Esophagus muscularis mucosa (tissue), 4 donors: ENCODE data around the gene TBC1D22A. TPM values are rescaled to one million over a fixed set of nuclear protein-coding genes. Genes with fewer than 3 reads are reported as not detected.

Experiments
- DNase-seq: peaks from one replicate; pipeline ENCODE4 v3.0.0-alpha.2; 2017; ENCODE audit errors: extremely low spot score
- H3K27ac ChIP-seq, 4 donors: fragments of 200-600 bp; sonication (generic); replicated peaks in 1 of 4; 1 replicate in 3 of 4; 2 replicates in 1 of 4; pipeline ENCODE4 v1.5.1; 2016 to 2019; ENCODE audit warnings: mild to moderate bottlenecking in 1 of 4
- H3K27me3 ChIP-seq, 4 donors: fragments of 200-600 bp; sonication (generic); one replicate each; pipeline versions ENCODE4 v1.5.1 to v1.6.0; 2016 to 2019
- H3K36me3 ChIP-seq, 4 donors: fragments of 200-600 bp; sonication (generic); one replicate each; pipeline ENCODE4 v1.5.1; 2016 to 2019
- H3K4me1 ChIP-seq, 4 donors: fragments of 200-600 bp; sonication (generic); one replicate each; pipeline ENCODE4 v1.5.1; 2016 to 2019
- H3K4me3 ChIP-seq, 4 donors: fragments of 200-600 bp; sonication (generic); 1 replicate in 2 of 4; 2 replicates in 2 of 4; pipeline ENCODE4 v1.5.1; 2016 to 2019; ENCODE audit warnings: mild to moderate bottlenecking in 4 of 4, moderate library complexity in 1 of 4
- H3K9me3 ChIP-seq, 4 donors: fragments of 200-600 bp; sonication (generic); 1 replicate in 3 of 4; 2 replicates in 1 of 4; pipeline ENCODE4 v1.5.1; 2016 to 2019
- EP300 ChIP-seq: sonication (generic); formaldehyde crosslinking; IDR thresholded peaks from one replicate; pipeline ENCODE4 v1.6.1; 2017; ENCODE audit warnings: antibody characterized with exemption
- POLR2A ChIP-seq: fragments of 450-650 bp; IDR thresholded peaks from one replicate; pipeline ENCODE4 v1.6.1; 2017; ENCODE audit warnings: antibody characterized with exemption, moderate library complexity, mild to moderate bottlenecking, low read depth
- POLR2AphosphoS5 ChIP-seq, 2 donors: sonication (generic); formaldehyde crosslinking; IDR thresholded peaks; one replicate each; pipeline ENCODE4 v1.6.1; 2017; ENCODE audit warnings: antibody characterized with exemption in 2 of 2
- WGBS: methylation state at CpG from one replicate; pipeline ENCODE4 v1.1.5; 2018; 5-methylcytosine and 5-hydroxymethylcytosine counted together
- intact Hi-C: fragments of 100-400 bp; cut with DNase I; formaldehyde crosslinking; loops from one replicate; pipeline ENCODE4 v1.15.1; 2023
- total RNA-seq, 4 donors: library from RNA; depleted of rRNA; stranded (reverse); fragments of >200 nt; gene quantifications; one replicate each; pipeline versions ENCODE4 v1.1.0 to v1.2.1, GENCODE V29; 2016
- TF ChIP-seq, protein P1 (sequence below), 3 experiments: fragments of 200-600 bp in 2 of 3; fragments of 450-650 bp in 1 of 3; sonication (generic) in 2 of 3; IDR thresholded peaks; one replicate each; pipeline ENCODE4 v1.5.1; 2017 to 2019; ENCODE audit warnings: antibody characterized with exemption in 3 of 3, mild to moderate bottlenecking in 2 of 3, moderate library complexity in 1 of 3

The TBC1D22A gene
- total RNA-seq, 4 donors from 2014 or later = 15.2 to 20.7 (median 18.8) TPM

DNA sequence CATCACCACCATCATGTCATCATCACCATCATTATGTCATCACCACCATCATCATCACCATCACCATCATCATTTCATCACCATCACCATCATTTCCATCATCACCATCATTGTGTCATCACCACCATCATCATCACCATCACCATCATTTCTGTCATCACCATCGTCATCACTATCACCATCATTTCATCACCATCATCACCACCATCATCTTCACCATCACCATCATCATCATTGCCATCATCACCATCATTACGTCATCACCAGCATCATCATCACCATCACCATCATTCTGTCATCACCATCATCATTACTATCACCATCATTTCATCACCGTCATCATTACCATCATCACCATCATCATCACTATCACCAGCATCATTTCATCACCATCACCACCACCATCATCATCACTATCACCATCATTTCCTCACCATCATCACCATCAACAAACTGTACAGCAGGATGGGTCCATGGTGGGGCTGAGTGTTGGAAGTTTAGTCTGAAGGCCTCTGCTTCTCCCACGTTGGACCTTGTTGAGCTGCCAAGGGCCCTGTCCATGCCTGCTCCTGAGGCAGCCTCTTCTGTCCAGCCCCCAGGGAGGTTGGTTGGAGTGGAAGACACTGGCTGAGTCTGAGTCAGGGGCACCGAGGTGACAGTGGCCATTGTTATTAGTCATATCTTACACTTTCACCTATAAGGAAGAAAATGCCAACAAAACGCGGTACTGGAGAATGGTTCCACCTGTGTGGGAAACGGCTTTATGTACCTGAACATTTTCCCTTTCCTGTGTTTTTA is 247.1 kb downstream of the TBC1D22A start:
- Histone ChIP-seq H3K9me3 (no peaks in the 10 kb centered on the region), H3K27ac (no peak overlapping the region), H3K27me3 (no peaks in the 10 kb centered on the region), H3K4me3 (no peak overlapping the region), H3K36me3 (peaks cover 3 to 25% (median 8%) of the 10 kb centered on the region in 4 donors), H3K4me1 (peaks cover 0 to 8% (median 0%) of the 10 kb centered on the region in 4 donors)
- DNase-seq = no peak
- TF ChIP-seq, protein P1, sequence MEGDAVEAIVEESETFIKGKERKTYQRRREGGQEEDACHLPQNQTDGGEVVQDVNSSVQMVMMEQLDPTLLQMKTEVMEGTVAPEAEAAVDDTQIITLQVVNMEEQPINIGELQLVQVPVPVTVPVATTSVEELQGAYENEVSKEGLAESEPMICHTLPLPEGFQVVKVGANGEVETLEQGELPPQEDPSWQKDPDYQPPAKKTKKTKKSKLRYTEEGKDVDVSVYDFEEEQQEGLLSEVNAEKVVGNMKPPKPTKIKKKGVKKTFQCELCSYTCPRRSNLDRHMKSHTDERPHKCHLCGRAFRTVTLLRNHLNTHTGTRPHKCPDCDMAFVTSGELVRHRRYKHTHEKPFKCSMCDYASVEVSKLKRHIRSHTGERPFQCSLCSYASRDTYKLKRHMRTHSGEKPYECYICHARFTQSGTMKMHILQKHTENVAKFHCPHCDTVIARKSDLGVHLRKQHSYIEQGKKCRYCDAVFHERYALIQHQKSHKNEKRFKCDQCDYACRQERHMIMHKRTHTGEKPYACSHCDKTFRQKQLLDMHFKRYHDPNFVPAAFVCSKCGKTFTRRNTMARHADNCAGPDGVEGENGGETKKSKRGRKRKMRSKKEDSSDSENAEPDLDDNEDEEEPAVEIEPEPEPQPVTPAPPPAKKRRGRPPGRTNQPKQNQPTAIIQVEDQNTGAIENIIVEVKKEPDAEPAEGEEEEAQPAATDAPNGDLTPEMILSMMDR (IDR thresholded peaks at IDR 0.05) = no peak
- no peak for TF ChIP-seq POLR2A
- TF ChIP-seq EP300 = no peak
- no peak for TF ChIP-seq POLR2AphosphoS5 (IDR thresholded peaks at IDR 0.05)
- intact Hi-C loops = no loop called here
- WGBS = 97% methylated on average over 8 of the region's 8 CpGs

DNA sequence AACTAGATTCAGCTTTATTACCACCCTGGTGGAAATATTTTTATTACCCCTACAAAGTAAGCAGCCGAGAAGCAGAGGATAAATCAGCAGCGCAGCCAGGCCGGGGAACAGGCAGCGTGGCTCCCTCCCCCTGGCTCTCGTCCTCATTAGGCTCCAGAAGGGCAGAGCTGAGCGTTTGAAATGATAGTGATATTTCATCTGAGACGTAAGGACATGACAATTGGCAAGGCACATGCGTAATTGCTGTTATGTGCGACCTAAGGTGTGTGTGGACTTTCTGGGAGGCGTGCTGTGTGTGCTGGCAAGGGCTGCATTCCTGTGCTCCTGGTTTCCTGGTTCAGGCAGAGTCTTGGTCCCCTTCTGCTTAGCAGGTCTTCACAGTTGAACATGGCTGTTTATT is 247.8 kb downstream of the TBC1D22A start:
- peaks cover 0 to 8% (median 0%) of the 10 kb centered on the region in 4 donors for H3K4me1 ChIP-seq
- intact Hi-C loops = no loop called here
- 98% methylated on average over 10 of the region's 10 CpGs for WGBS
- peaks cover 3 to 25% (median 8%) of the 10 kb centered on the region in 4 donors for H3K36me3 ChIP-seq
- no peak overlapping the region for H3K27ac ChIP-seq
- TF ChIP-seq EP300 = no peak
- TF ChIP-seq POLR2A = no peak
- TF ChIP-seq POLR2AphosphoS5 (IDR thresholded peaks at IDR 0.05) = no peak
- TF ChIP-seq, protein P1 (IDR thresholded peaks at IDR 0.05) = no peak
- no peak for DNase-seq
- H3K27me3 ChIP-seq = no peaks in the 10 kb centered on the region
- H3K9me3 ChIP-seq = no peaks in the 10 kb centered on the region
- H3K4me3 ChIP-seq = no peak overlapping the region

DNA sequence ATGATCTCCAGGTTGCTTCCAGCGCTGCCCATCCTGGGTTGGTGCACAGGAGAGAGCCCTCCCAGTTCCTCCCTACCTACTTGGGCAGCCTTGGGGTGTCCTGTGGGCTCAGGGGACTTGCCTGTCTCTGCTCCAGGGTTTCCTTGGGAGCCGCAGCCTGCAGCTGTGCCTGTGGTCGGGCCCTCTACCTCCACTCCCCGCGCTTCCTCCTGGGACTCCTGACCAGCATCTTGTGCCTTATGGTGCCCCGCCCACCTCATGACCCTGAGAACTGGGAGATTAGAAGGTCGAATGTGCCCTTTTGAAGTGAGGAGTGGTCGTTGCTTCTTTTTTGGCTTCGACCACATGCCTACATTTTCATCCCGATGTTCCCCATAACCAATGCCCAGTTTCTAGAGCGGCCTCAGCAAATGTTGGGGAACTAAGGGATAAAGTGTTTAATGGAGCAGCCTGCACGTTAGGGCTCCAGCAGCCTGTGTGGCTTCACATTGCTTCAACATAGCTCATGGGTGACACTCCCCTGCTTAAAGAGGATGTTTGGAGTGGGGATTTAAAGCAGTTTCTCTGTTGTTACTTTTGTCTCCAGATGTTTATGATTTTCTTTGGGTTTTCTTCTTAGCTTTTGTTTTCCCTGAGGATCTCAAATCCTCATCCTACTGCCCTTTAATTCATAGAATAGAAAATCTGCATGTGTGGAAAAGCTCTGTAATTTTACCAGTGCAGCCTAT is 248.8 kb downstream of the TBC1D22A start:
- DNase-seq = no peak
- WGBS = 91% methylated on average over 12 of the region's 12 CpGs
- Histone ChIP-seq H3K36me3 (peaks cover 3 to 25% (median 12%) of the 10 kb centered on the region in 4 donors), H3K27me3 (no peaks in the 10 kb centered on the region), H3K4me3 (no peak overlapping the region), H3K4me1 (peaks cover 0 to 5% (median 0%) of the 10 kb centered on the region in 4 donors), H3K27ac (no peak overlapping the region), H3K9me3 (no peaks in the 10 kb centered on the region)
- intact Hi-C loops = no loop called here
- no peak for TF ChIP-seq POLR2A
- no peak for TF ChIP-seq POLR2AphosphoS5 (IDR thresholded peaks at IDR 0.05)
- TF ChIP-seq, protein P1 (IDR thresholded peaks at IDR 0.05) = no peak
- TF ChIP-seq EP300 = no peak

DNA sequence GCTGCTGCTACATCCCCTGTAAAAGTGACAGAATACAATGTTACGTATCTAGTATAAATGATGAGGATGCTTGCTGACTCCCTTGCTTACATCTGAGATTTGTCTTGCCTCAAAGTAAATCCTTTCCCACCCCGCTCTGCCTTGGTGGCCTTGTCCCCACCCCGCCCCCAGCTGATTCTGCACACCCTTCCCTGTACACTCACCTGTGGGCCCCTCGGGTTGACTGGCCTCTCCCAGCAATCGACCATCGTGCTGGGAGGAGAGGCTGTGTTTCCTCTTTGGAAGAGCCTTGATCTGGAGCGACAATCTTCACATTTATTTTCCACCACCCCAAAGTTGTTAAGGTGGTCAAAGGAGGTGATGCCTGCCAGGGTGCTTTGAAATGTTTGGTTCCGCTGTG is 249.4 kb downstream of the TBC1D22A start:
- no peak overlapping the region for H3K27ac ChIP-seq
- peaks cover 6 to 22% (median 12%) of the 10 kb centered on the region in 4 donors for H3K36me3 ChIP-seq
- H3K9me3 ChIP-seq = no peaks in the 10 kb centered on the region
- H3K4me1 ChIP-seq = no peaks in the 10 kb centered on the region
- intact Hi-C loops = no loop called here
- no peak overlapping the region for H3K4me3 ChIP-seq
- no peaks in the 10 kb centered on the region for H3K27me3 ChIP-seq
- no peak for DNase-seq
- no peak for TF ChIP-seq POLR2A
- no peak for TF ChIP-seq POLR2AphosphoS5 (IDR thresholded peaks at IDR 0.05)
- no peak for TF ChIP-seq EP300
- TF ChIP-seq, protein P1 (IDR thresholded peaks at IDR 0.05) = no peak
- WGBS = 94% methylated on average over 8 of the region's 8 CpGs
